Progenitor cell of endocrine pancreas (in vitro differentiated cells): Measurements from ENCODE around the gene IPCEF1. TPM values are rescaled to one million over a fixed set of nuclear protein-coding genes. Genes with fewer than 3 reads are reported as not detected.

ENCODE experiments used
- DNase-seq: peaks from one replicate; pipeline ENCODE4 v3.0.0; 2021; ENCODE audit warnings: low spot score; ENCODE audit not compliant: unreplicated experiment
- H3K27ac Mint-ChIP-seq: 2 replicates; pipeline ENCODE4 v1.8.0; 2021; ENCODE audit warnings: mild to moderate bottlenecking, moderate library complexity, mixed read lengths
- H3K27me3 Mint-ChIP-seq: 2 replicates; pipeline ENCODE4 v1.8.0; 2021; ENCODE audit warnings: mixed read lengths
- H3K36me3 Mint-ChIP-seq: 2 replicates; pipeline ENCODE4 v1.8.0; 2022; ENCODE audit warnings: mixed read lengths; ENCODE audit not compliant: insufficient read depth
- H3K4me1 Mint-ChIP-seq: 2 replicates; pipeline ENCODE4 v1.8.0; 2021; ENCODE audit warnings: low read depth, mixed read lengths
- H3K4me3 Mint-ChIP-seq: 2 replicates; pipeline ENCODE4 v1.8.0; 2021; ENCODE audit warnings: low read depth, mild to moderate bottlenecking, moderate library complexity, mixed read lengths
- H3K9me3 Mint-ChIP-seq: 2 replicates; pipeline ENCODE4 v1.8.0; 2021; ENCODE audit warnings: low read depth, mixed read lengths
- total RNA-seq: library from RNA; stranded (reverse); gene quantifications from 2 replicates; pipeline ENCODE4 v1.2.1, GENCODE V29; 2021
- TF ChIP-seq, protein P1 (sequence below): fragments of 200-600 bp; sonication (generic); IDR thresholded peaks from one replicate; pipeline ENCODE4 v1.5.0; 2021; ENCODE audit warnings: antibody characterized with exemption, mild to moderate bottlenecking; ENCODE audit not compliant: unreplicated experiment

IPCEF1 gene
- total RNA-seq, 1 donor from 2014 or later: 0.77 TPM

DNA sequence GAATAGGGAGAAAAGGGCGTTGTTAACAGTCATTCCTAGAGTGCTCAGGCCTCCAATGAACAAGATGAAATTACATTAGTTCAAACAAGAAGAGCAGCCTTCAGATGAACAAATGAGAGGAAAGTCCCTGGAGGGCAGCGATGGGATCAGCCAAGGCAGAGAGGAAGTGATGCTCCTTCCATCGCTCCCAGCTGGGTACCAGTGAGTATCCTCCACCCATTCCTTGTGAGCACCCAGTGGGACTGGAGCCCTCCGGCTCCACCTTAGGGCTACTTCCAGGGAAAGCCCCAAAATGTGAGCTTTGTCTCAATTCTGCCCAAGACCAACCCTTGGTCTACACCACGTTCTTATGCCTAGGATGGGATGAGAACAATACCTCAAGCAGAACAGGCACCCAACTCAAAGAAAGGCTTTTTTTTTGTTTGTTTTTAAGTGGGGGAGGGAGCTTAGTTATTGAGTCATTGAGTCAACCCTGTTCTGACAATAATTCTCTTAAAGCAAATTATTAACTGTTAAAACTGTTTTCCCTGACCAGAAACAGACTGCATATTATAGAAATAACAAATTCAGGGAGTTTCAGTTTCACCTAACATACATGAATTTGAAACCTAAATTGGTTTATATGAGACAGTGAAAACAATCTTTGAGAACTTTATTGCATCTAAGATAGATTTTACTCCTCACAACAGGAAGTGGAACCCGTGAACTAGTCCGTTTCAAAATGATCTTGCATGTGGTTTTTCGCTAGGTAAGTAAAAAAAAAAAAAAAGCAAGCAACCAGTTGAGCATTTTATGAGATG lies 106.9 kb downstream of the IPCEF1 start:
- Mint-ChIP-seq H3K27me3 (no peaks in the 10 kb centered on the region), H3K27ac (no peak overlapping the region), H3K9me3 (peaks cover 5% of the 10 kb centered on the region), H3K36me3 (peaks cover 1% of the 10 kb centered on the region), H3K4me1 (peaks cover 15% of the 10 kb centered on the region), H3K4me3 (no peak overlapping the region)
- no peak for DNase-seq
- TF ChIP-seq, protein P1, sequence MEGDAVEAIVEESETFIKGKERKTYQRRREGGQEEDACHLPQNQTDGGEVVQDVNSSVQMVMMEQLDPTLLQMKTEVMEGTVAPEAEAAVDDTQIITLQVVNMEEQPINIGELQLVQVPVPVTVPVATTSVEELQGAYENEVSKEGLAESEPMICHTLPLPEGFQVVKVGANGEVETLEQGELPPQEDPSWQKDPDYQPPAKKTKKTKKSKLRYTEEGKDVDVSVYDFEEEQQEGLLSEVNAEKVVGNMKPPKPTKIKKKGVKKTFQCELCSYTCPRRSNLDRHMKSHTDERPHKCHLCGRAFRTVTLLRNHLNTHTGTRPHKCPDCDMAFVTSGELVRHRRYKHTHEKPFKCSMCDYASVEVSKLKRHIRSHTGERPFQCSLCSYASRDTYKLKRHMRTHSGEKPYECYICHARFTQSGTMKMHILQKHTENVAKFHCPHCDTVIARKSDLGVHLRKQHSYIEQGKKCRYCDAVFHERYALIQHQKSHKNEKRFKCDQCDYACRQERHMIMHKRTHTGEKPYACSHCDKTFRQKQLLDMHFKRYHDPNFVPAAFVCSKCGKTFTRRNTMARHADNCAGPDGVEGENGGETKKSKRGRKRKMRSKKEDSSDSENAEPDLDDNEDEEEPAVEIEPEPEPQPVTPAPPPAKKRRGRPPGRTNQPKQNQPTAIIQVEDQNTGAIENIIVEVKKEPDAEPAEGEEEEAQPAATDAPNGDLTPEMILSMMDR: no peak

DNA sequence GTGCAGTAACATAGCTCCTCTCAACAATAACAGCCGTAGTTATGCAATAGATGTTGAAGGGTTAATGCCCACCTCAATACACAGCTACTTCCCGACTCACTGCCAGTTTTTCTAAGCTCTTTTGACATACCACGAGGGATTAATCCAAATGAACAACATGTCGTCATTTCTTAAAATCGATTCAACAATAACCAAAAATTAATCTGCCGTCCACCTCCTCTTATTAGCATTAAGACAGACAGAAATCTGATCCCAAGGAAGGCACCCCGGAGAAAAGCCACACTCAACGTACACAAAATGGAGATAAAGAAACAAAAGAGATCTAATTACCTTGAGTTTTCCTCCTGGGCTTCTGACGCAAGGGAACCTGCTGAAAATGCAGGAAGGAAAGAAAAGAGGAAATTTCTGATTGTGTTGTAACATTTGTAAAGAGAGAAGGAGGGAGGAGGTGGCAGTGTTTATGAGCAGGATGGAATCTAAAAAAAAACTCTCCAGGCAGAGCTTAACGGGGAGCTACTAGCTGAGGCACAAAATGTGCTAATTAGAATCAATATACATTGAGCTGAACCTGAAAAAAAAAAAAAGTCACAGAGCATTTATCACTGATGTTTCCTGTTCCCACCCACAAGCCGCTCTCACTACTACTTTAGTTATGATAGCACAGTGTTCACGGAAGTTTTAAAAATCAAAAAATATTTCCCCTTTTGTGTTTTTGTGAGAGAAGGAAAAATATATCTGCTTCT lies 109.3 kb downstream of the IPCEF1 start:
- H3K27me3 Mint-ChIP-seq: no peaks in the 10 kb centered on the region
- peak overlapping the region; percentile 72 for H3K4me3 Mint-ChIP-seq
- TF ChIP-seq, protein P1: no peak
- peaks cover 15% of the 10 kb centered on the region for H3K4me1 Mint-ChIP-seq
- H3K36me3 Mint-ChIP-seq: no peaks in the 10 kb centered on the region
- no peaks in the 10 kb centered on the region for H3K9me3 Mint-ChIP-seq
- DNase-seq: no peak
- peak overlapping the region; percentile 71 for H3K27ac Mint-ChIP-seq

DNA sequence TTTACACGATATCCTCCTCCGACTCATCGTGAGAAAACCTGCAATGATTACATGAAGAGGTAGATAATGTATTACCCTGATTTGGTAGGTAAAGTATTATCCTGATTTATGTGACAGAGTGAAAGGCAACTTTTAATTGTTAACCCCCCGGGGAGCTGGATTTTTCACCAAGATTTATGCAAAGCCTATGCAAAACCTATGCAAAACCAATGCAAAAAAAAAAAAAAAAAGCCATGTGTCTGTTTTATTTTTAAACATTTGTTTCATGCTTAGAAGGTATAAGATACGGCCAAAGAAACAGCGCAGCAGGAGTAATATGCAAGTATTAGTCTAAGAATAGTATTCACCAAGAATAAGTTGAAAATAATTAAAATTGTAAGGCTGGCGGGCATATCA lies 109.9 kb downstream of the IPCEF1 start:
- H3K27ac Mint-ChIP-seq: no peak overlapping the region
- H3K27me3 Mint-ChIP-seq: no peaks in the 10 kb centered on the region
- no peak overlapping the region for H3K4me3 Mint-ChIP-seq
- H3K9me3 Mint-ChIP-seq: no peaks in the 10 kb centered on the region
- TF ChIP-seq, protein P1: no peak
- H3K4me1 Mint-ChIP-seq: peaks cover 15% of the 10 kb centered on the region
- H3K36me3 Mint-ChIP-seq: no peaks in the 10 kb centered on the region
- no peak for DNase-seq

DNA sequence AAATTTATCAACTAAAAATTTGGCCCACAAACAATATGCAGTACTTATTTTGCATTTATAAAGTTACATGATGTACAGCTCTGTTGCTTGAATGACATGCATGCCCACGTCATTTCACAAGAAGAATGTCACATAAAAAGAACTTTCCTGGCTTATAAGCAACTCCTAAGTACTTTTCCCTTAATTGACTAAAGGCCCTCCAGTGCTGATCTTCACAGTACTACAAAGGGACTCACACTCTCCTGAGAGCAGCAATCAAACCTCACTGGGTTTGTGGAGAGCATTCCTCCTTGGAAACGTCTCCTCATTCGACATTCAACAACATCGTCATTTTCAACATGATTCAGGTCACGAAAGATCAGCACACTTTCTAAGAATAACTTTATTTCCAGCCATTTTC lies 111.1 kb downstream of the IPCEF1 start:
- no peaks in the 10 kb centered on the region for H3K9me3 Mint-ChIP-seq
- H3K27ac Mint-ChIP-seq: no peak overlapping the region
- no peaks in the 10 kb centered on the region for H3K36me3 Mint-ChIP-seq
- no peak overlapping the region for H3K4me3 Mint-ChIP-seq
- TF ChIP-seq, protein P1: no peak
- peaks cover 15% of the 10 kb centered on the region for H3K4me1 Mint-ChIP-seq
- no peaks in the 10 kb centered on the region for H3K27me3 Mint-ChIP-seq
- no peak for DNase-seq

DNA sequence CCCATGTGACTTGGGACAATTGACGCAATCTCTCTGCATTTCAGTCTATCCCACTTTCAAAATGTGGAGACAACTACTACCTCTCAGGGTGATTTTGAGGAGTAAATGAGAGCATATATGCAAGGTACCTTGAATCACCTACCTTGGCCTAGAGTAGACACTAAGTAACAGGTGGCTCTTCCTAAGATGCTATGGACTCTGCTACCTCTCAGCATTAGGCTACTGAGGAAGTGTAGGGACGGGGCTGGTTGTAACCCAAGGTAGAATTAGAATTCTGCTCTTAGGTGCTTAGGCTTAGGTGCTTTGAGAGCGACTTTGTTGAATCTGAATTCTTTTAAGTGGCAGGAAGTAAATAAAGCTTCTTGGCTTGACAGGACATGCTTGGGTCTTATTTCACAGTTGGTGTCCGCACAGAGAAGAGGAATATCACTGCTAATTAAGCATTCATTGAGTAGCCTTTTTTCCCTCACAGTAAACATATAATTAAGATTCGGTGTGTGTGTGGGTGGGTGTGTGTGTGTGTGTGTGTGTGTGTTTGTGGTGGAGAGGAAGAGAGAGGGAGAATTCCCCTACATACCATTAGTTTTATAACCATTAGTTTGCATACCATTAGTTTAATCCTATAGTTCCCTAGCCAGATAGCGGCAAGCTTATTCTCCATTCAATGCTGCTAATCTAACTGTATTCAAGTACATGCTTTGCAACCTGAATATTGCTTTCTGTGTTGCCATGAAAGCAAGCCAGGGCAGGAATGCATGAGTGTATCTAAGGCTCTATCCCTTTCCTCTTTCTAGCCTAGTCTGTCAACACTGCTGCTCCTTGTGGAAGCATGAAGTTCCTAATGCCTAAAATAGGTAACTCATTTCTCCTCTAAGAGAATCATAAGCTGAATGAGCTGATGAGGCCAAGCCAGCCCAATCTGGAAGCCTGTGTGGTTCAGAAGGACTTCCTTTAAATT lies 112.5 kb downstream of the IPCEF1 start:
- DNase-seq: no peak
- H3K36me3 Mint-ChIP-seq: no peaks in the 10 kb centered on the region
- H3K27ac Mint-ChIP-seq: no peak overlapping the region
- no peak overlapping the region for H3K4me3 Mint-ChIP-seq
- H3K9me3 Mint-ChIP-seq: no peaks in the 10 kb centered on the region
- TF ChIP-seq, protein P1: no peak
- no peaks in the 10 kb centered on the region for H3K27me3 Mint-ChIP-seq
- peaks cover 14% of the 10 kb centered on the region for H3K4me1 Mint-ChIP-seq
